OCI-M2 (cell line): ENCODE results near the gene KDM7A.
A peak's percentile ranks its signal among the peaks of the same experiment; 100 is the strongest.
"Not testable (repeated sequence)": the region's sequence is repeated elsewhere in the genome, so short reads cannot be mapped to it uniquely, and the experiment has no call there.

Experiments used
- DNase-seq: peaks from one replicate; lab custom pipeline; 2025; ENCODE audit not compliant: unreplicated experiment; lab: John Stamatoyannopoulos, UW

KDM7A gene

GRCh38 chr7:140202942-140203341 is 26.2 kb upstream of the KDM7A start:
- not testable (repeated sequence) for DNase-seq

DNA sequence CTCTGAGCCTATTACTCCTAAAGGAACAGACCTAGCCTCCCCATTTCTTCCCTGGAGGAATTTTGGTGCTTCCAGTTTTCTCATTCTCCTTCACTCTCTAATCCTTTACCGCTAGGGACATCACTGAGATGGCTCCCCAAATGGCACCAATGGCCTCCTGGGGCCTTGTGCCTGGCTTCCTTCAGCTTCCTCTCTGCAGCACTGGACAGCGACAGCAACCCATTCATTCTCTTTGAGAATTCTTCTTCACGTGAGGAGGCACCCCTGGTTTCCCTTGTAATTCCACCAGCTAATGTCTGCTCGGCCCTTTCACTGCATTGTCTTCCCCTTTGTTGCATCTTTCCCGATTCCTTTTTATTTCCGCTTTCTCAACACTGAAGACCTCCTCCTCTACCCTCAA is 24.6 kb upstream of the KDM7A start:
- DNase-seq, result no peak

DNA sequence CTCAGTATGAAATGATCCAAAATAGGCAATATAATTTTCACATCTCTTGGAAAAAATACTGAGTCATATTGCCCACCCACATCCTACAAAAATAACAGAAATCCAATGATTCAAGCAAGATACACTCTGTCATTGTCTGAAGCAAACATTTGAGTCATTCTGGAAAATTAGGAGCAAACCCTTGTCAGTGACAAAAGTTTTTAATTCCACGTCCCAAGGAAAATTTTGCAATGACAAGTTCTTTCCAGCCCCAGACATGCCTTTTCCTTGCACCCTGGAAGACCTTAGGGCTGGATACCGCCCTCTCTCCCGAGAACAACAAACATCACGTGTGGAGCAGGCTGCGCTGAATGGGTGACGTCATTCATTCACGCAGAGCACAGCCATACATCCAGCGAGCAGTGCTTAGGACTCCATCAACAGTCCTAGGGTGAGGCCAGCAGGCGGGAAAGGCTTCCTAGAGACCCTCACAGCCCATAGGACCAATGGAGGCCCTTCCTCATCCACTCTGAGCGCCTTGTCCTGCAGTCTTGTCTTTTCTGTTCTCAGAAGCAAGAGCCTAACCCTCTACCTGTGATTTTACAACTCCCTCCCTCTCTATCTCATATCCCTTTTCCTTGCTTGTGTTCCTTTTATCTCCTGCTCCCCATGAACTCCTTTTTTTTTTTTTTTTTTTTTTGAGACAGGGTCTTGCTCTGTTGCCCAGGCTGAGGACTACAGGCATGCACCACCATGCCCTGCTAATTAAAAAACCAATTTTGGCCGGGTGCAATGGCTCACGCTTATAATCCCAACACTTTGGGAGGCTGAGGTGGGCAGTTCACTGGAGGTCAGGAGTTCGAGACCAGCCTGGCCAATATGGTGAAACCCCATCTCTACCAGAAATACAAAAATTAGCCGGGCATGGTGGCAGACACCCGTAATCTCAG is 23.5 kb upstream of the KDM7A start:
- no peak for DNase-seq

GRCh38 chr7:140197938-140198337 is 21.2 kb upstream of the KDM7A start:
- DNase-seq, result no peak

DNA sequence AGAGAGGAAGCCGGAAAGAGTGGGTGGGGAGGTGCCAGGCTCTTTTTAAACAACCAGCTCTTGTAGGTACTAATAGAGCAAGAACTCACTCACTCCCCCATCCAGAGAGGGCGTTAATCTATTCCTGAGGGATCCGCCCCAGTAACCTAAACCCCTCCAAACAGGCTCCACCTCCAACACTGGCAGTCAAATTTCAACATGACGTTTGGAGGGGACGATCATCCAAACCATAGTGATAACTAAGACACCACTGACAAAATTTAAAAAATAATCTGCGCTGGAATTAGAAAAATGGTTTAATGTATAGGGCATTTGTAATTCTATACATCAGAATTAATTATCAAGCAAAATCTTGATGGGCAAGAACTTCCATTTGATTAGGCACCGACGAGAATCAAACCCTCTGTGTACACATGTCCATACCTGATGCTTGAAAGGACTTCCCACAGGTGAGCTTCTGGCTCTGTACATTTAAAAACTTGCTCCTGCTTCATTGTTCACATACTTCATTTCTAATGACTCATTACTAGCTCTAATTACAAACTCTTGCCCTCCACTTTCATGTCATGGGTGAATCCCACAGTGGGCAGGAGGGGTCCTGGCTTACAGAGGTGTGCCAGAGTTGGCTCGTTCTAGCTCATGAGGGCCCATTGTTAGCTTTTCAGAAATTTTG is 20.6 kb upstream of the KDM7A start:
- DNase-seq, result no peak

DNA sequence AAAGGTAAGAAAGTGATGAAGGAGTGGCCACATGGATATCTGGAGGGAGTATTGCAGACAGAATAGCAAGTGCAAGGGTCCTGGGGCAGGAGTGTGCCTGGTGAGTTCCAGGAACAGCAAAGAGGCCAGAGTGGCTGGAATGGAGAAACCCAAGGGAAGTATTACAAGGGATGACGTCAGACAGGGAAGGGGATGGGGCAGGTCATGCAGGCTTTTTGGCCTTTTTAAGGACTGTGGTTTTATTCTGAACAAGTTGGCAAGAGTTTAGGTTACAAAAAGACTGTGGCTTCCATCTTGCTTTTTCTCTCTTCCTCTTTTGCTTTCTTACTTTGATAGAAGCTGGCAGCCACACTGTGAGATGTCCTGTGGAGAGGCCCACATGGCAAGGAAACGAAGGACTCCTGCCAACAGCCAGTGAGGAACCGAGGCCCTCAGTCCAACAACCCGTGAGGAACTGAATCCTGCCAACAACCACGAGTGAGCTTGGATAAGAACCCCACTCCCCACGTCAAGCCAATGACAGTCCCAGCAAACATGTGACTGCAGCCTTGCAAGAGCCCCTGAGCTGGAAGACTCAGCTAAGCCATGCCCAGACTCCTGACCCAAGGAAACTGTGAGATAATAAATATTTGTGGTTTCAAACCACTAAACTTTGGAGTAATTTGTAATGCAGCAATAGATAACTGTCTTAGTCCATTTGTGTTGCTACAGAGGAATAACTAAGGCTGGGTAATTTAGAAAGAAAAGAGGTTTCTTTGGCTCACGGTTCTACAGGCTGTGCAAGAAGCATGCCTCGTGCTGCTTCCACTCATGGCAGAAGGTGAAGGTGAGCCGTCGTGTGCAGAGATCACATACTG is 19.8 kb upstream of the KDM7A start:
- no peak for DNase-seq

DNA sequence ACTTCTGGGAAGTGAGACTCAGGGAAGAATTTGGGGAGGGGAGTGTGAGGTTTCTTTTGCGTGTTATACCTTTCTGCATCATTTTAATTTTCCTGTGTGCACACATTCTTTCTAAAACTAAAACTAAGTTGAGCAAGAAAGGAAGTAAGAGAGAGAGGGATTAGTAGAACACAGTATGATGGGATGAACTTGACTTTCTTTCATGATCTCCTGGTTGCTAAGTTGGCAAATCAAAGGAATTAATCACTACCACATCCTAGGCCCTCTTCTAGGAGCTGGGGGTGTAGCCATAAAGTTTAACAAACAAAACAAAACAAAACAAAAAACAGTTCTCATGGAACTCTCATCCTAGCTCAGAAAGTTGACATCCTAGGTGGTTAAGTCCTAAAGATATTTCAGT is 19.1 kb upstream of the KDM7A start:
- DNase-seq, result no peak

DNA sequence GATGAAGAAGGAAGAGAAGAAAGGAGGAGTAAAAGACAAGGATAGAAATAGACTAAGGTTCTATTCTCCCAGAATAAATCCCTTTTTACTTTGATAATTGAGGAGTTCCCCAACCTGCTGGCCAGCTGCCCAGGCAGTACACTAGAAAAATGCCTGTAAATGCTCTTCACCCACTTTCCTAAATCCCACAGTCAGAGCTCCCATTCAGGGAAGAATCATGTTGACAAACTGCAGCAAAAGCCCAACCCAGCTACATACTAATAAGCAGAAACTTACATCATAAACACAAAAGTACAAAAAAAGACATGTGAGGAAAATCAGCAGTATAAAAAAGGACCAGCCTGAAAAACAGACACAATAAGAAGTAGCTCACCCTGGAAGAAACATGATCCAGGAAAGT is 15.8 kb upstream of the KDM7A start:
- no peak for DNase-seq

- no peak for DNase-seq
Measured at GRCh38 chr7:140192176-140192575, 15.4 kb upstream of the KDM7A start.

- no peak for DNase-seq
Measured at GRCh38 chr7:140190588-140190987, 13.8 kb upstream of the KDM7A start.

- DNase-seq, result no peak
Measured at GRCh38 chr7:140189917-140190316, 13.1 kb upstream of the KDM7A start.

DNA sequence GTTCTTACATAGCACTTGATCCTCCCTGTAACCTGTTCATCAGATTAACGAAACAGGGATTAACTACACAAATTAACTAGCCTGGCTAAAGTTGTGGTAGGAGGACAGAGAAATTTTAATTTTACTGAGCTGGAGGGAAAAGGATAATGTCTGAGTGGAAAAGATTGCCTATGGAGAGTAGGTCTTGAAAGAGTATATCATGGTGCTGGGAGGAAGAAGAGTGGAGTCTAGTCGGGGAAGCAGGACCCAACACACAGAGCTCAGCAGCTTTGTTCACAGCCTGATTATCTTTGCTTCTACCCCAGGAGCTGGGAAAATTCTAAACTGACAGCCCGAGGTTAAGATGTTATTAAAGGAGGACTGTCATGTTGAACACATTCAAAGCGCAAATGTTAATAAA is 6.1 kb upstream of the KDM7A start:
- DNase-seq, result no peak

DNA sequence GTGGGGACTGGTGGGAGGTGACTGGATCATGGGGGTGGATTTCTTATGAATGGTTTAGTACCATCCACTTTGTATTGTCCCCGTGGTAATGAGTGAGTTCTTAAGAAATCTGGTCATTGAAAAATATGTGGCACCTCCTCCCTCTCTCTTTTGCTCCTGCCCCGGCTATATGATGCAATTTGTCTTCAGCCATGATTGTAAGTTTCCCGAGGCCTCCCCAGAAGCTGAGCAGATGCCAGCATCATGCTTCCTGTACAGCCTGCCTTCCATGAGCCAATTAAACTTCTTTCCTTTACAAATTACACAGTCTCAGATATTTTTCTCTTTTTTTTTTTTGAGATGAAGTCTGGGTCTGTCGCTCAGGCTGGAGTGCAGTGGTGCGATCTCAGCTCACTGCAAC is 2.6 kb upstream of the KDM7A start:
- no peak for DNase-seq

DNA sequence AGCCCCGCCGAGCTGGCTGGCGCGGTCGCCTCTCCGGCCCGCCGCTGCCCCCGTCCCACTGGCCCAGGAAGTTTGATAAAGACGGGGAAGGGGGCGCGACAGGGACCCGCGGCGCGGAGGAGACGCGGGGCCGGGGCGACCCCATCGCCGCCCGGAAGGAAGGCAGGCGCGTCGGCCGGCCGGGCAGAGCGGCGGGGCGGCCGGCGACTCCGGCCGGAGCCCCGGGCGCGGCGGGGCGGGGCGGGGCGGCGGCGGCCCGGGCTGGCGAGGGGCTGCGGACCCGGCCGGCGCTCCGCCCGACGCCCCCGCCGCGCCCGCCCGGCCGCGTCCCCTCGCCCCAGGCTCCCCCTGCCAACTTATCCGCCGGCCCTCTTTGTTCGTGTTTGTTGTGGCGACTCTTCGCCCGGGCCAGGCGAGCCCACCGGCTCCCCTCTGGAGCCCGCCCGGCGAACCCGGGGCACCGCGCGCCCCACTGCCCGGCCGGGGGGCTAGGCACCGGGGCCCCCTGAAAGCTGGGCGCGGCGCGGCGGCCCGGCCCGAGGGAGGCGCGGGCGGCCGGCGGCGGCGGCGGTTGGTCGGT is 571 bp downstream of the KDM7A start:
- DNase-seq, result no peak

DNA sequence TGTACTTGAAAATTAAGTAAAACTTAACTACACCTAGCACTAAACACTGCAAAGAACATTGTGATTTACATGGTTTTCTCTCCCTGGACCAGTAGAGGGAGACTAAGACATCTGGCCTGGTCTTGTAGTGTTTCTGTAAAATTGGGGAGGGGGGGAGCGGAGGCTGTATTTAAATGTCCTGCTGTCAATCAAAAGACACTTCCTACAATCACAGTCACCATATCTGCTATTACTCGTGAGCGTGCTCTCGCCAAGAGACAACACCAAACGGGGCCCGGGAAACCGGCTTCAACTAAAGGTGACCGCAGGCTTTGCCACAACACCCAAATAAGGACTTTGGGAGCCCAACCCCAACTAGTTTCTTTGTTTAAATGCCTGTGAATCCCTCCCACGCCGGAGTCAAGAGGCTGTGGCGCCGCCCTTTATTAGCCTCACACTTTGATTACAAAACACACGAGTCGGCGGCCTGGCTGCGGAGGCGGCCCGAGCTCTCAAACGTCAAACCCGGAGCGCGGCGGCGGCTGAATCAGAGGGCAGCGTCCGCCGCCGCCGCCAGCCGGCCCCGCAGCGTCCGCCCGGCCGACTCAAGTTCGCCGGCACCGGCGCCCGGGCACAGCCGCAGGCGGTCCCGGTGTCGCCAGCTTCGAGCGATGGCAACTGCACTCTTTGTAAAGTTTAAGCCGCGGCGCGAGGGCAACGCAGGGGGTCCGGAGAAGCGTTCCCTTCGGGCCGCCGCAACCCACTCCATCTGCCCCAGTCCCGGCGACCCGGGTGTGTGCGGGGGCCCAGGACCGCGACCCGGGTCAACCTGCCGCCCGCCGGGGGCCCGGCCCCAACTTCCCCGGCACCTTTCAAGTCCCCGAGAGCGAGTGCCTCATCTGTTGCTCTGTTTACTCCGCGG is 1.3 kb downstream of the KDM7A start:
- peak; percentile 81 for DNase-seq

DNA sequence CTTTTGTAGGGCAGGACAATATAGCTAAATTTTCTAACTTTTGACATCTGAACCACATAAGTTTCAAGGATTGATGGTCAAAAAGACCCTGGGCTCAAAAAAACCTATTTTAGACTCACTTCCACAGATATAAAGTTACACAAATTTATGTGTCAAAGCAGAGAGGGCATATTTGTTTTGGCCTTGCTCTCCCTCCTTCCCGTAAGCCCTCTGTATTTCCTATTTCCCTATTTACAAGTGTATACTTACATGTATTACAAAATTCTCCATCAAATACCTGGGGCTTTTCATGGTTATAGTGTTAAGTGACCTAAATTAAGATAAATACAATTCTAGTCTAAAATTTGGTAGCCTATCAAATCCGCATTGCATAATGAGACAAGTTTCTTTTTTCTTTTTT is 2.6 kb downstream of the KDM7A start:
- no peak for DNase-seq

GRCh38 chr7:140170375-140170774 is 6.4 kb downstream of the KDM7A start:
- no peak for DNase-seq

GRCh38 chr7:140168816-140169215 is 8.0 kb downstream of the KDM7A start:
- DNase-seq, result no peak

DNA sequence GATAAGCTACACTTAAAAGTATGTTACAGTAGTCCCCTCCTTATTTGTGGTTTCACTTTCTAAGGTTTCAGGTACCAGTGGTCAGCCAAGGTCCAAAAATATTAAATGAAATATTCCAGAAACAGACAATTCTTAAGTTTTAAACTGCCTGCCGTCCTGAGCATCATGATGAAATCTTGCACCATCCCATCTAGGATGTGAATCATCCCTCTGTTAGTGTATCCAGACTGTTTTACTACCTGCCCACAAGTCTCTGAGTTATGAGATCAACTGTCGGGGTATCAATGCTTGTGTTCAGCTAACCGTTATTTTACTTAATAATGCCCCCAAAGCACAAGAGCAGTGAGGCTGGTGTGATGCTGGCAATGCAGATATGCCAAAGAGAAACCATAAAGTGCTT is 11.4 kb downstream of the KDM7A start:
- DNase-seq, result no peak

- DNase-seq, result not testable (repeated sequence)
Measured at GRCh38 chr7:140162081-140162480, 14.7 kb downstream of the KDM7A start.
